Endodermal cell (in vitro differentiated cells): ENCODE data around the gene THAP5. TPM values are rescaled to one million over a fixed set of nuclear protein-coding genes. Genes with fewer than 3 reads are reported as not detected.

ENCODE experiments used
- DNase-seq: peaks from one replicate; pipeline ENCODE4 v3.0.0-alpha.2; 2017
- H3K27ac ChIP-seq: 2 replicates; pipeline ENCODE4 v1.5.1; 2013; ENCODE audit warnings: mild to moderate bottlenecking, low read depth, low read length, moderate library complexity
- H3K27me3 ChIP-seq: 2 replicates; pipeline ENCODE4 v1.6.1; 2013; ENCODE audit warnings: mild to moderate bottlenecking, low read length, moderate library complexity; ENCODE audit not compliant: insufficient read depth, control insufficient read depth, poor library complexity, severe bottlenecking
- H3K36me3 ChIP-seq: 2 replicates; pipeline ENCODE4 v1.7.0; 2013; ENCODE audit warnings: mild to moderate bottlenecking, low read length, moderate library complexity; ENCODE audit not compliant: control insufficient read depth, insufficient read depth
- H3K4me1 ChIP-seq: one replicate; pipeline ENCODE4 v1.7.0; 2013; ENCODE audit warnings: low read length; ENCODE audit not compliant: control insufficient read depth, insufficient read depth
- H3K4me3 ChIP-seq: 2 replicates; pipeline ENCODE4 v1.5.1; 2013; ENCODE audit warnings: mild to moderate bottlenecking, low read length, moderate library complexity
- H3K9ac ChIP-seq: 2 replicates; pipeline ENCODE4 v1.6.1; 2013; ENCODE audit warnings: mild to moderate bottlenecking, low read length, moderate library complexity; ENCODE audit not compliant: poor library complexity, severe bottlenecking; ENCODE audit errors: extremely low read depth
- H3K9me3 ChIP-seq: 2 replicates; pipeline ENCODE4 v1.6.1; 2013; ENCODE audit warnings: mild to moderate bottlenecking, low read length, moderate library complexity; ENCODE audit not compliant: control insufficient read depth
- H3K27ac Mint-ChIP-seq: 2 replicates; pipeline ENCODE4 v1.8.0; 2020; ENCODE audit warnings: mixed read lengths
- H3K27me3 Mint-ChIP-seq: 2 replicates; pipeline ENCODE4 v1.8.0; 2021; ENCODE audit warnings: mild to moderate bottlenecking, mixed read lengths; ENCODE audit not compliant: insufficient read depth
- H3K36me3 Mint-ChIP-seq: 2 replicates; pipeline ENCODE4 v1.8.0; 2020; ENCODE audit warnings: low read depth, mixed read lengths
- H3K4me1 Mint-ChIP-seq: 2 replicates; pipeline ENCODE4 v1.8.0; 2020; ENCODE audit warnings: mixed read lengths
- H3K4me3 Mint-ChIP-seq: 2 replicates; pipeline ENCODE4 v1.8.0; 2020; ENCODE audit warnings: mild to moderate bottlenecking, moderate library complexity, mixed read lengths
- H3K9me3 Mint-ChIP-seq: 2 replicates; pipeline ENCODE4 v1.8.0; 2020; ENCODE audit warnings: mild to moderate bottlenecking, mixed read lengths
- CTCF ChIP-seq: fragments of 200-600 bp; sonication (generic); conservative IDR thresholded peaks from 2 replicates; pipeline ENCODE4 v1.5.0; 2021; ENCODE audit warnings: antibody characterized with exemption, mild to moderate bottlenecking
- WGBS, 2 experiments: methylation state at CpG; one replicate each; pipeline versions ENCODE4 v1.1.5 to v1.1.7; 2013; ENCODE audit warnings: missing lambda C conversion rate in 2 of 2, mixed read lengths in 1 of 2; ENCODE audit not compliant: insufficient coverage in 1 of 2, insufficient read length in 1 of 2; 5-methylcytosine and 5-hydroxymethylcytosine counted together
- total RNA-seq, 2 donors: library from RNA; stranded (reverse); fragmentation: NEBNext Ultra II Directional in 1 of 2; extraction: Animal tissue kit (Norgen Biotek cat#: 25700) in 1 of 2; gene quantifications; 2 replicates in 1 of 2; 3 replicates in 1 of 2; pipeline ENCODE4 v1.2.1, GENCODE V29; 2021

Gene THAP5
- total RNA-seq, 2 donors from 2014 or later: 21.5 to 23.8 TPM

- Mint-ChIP-seq H3K27me3 (no peaks in the 10 kb centered on the region), H3K4me1 (peaks cover 18% of the 10 kb centered on the region), H3K27ac (peak overlapping the region; percentile 99), H3K4me3 (peak overlapping the region; percentile 96), H3K9me3 (no peaks in the 10 kb centered on the region), H3K36me3 (peaks cover 34% of the 10 kb centered on the region)
- Histone ChIP-seq H3K4me1 (peaks cover 4% of the 10 kb centered on the region), H3K9me3 (no peaks in the 10 kb centered on the region), H3K4me3 (peak overlapping the region; percentile 89), H3K27ac (peak overlapping the region; percentile 93), H3K36me3 (peaks cover 44% of the 10 kb centered on the region), H3K9ac (peak overlapping the region; percentile 90), H3K27me3 (no peaks in the 10 kb centered on the region)
- TF ChIP-seq CTCF: no peak
- 0% methylated on average over 19 to 36 of the region's 36 CpGs for WGBS, 2 experiments
- DNase-seq: peak; percentile 74
Measured at GRCh38 chr7:108570146-108570755, 745 bp upstream of the THAP5 start.

GRCh38 chr7:108568801-108569380 lies 615 bp downstream of the THAP5 start:
- no peak for DNase-seq
- no peak for TF ChIP-seq CTCF
- H3K4me3 ChIP-seq: peak overlapping the region; percentile 89
- Mint-ChIP-seq H3K9me3 (no peaks in the 10 kb centered on the region), H3K27ac (peak overlapping the region; percentile 98), H3K4me3 (peak overlapping the region; percentile 96), H3K4me1 (peaks cover 18% of the 10 kb centered on the region), H3K27me3 (no peaks in the 10 kb centered on the region), H3K36me3 (peaks cover 37% of the 10 kb centered on the region)
- peaks cover 44% of the 10 kb centered on the region for H3K36me3 ChIP-seq
- no peaks in the 10 kb centered on the region for H3K9me3 ChIP-seq
- H3K27me3 ChIP-seq: no peaks in the 10 kb centered on the region
- peak overlapping the region; percentile 90 for H3K9ac ChIP-seq
- WGBS, 2 experiments: 11 to 13% methylated on average over 13 to 24 of the region's 24 CpGs
- peaks cover 4% of the 10 kb centered on the region for H3K4me1 ChIP-seq
- H3K27ac ChIP-seq: peak overlapping the region; percentile 93

- no peak overlapping the region for H3K27ac Mint-ChIP-seq
- H3K4me1 ChIP-seq: peaks cover 4% of the 10 kb centered on the region
- no peak for DNase-seq
- H3K4me3 Mint-ChIP-seq: no peak overlapping the region
- peaks cover 25% of the 10 kb centered on the region for H3K36me3 Mint-ChIP-seq
- peaks cover 35% of the 10 kb centered on the region for H3K36me3 ChIP-seq
- H3K9me3 ChIP-seq: no peaks in the 10 kb centered on the region
- H3K9me3 Mint-ChIP-seq: no peaks in the 10 kb centered on the region
- H3K4me1 Mint-ChIP-seq: peaks cover 10% of the 10 kb centered on the region
- H3K27ac ChIP-seq: no peak overlapping the region
- H3K27me3 ChIP-seq: no peaks in the 10 kb centered on the region
- no peak overlapping the region for H3K9ac ChIP-seq
- H3K27me3 Mint-ChIP-seq: no peaks in the 10 kb centered on the region
- no peak for TF ChIP-seq CTCF
- H3K4me3 ChIP-seq: no peak overlapping the region
Measured at GRCh38 chr7:108565987-108566386, 3.5 kb downstream of the THAP5 start.
